Smooth muscle cell (in vitro differentiated cells): ENCODE results near the gene LONP2. TPM values are rescaled to one million over a fixed set of nuclear protein-coding genes. Genes with fewer than 3 reads are reported as not detected.
A peak's percentile ranks its signal among the peaks of the same experiment; 100 is the strongest.

Experiments used
- DNase-seq: peaks from one replicate; lab custom pipeline; 2025; ENCODE audit not compliant: unreplicated experiment; lab: John Stamatoyannopoulos, UW
- H2AFZ ChIP-seq: fragments of 200-600 bp; sonication (generic); 2 replicates; pipeline ENCODE4 v1.6.0; 2016; ENCODE audit warnings: antibody characterized with exemption, low read depth, mild to moderate bottlenecking
- H3F3A ChIP-seq: fragments of 200-600 bp; sonication (generic); 2 replicates; pipeline ENCODE4 v1.6.0; 2017; ENCODE audit warnings: antibody characterized with exemption, low read depth
- H3K27ac ChIP-seq: fragments of 200-600 bp; sonication (generic); 2 replicates; pipeline ENCODE4 v1.5.1; 2016; ENCODE audit warnings: low read depth, mild to moderate bottlenecking
- H3K27me3 ChIP-seq: fragments of 200-600 bp; sonication (generic); 2 replicates; pipeline ENCODE4 v1.6.1; 2016; ENCODE audit warnings: low read depth, mild to moderate bottlenecking
- H3K36me3 ChIP-seq: fragments of 200-600 bp; sonication (generic); 2 replicates; pipeline ENCODE4 v1.5.1; 2016; ENCODE audit warnings: low read depth
- H3K4me1 ChIP-seq: fragments of 200-600 bp; sonication (generic); 2 replicates; pipeline ENCODE4 v1.5.1; 2016; ENCODE audit warnings: low read depth
- H3K4me2 ChIP-seq: fragments of 200-600 bp; sonication (generic); 2 replicates; pipeline ENCODE4 v1.6.0; 2016; ENCODE audit warnings: mild to moderate bottlenecking
- H3K4me3 ChIP-seq: fragments of 200-600 bp; sonication (generic); 2 replicates; pipeline ENCODE4 v1.5.1; 2016; ENCODE audit warnings: mild to moderate bottlenecking
- H3K79me2 ChIP-seq: fragments of 200-600 bp; sonication (generic); 2 replicates; pipeline ENCODE4 v1.6.0; 2016; ENCODE audit warnings: low read depth, mild to moderate bottlenecking
- H3K9ac ChIP-seq: fragments of 200-600 bp; sonication (generic); 2 replicates; pipeline ENCODE4 v1.6.0; 2016; ENCODE audit warnings: low read depth
- H3K9me3 ChIP-seq: fragments of 200-600 bp; sonication (generic); replicated peaks from 2 replicates; pipeline ENCODE4 v1.5.1; 2016; ENCODE audit warnings: low read depth
- H4K20me1 ChIP-seq: fragments of 200-600 bp; sonication (generic); 2 replicates; pipeline ENCODE4 v1.6.0; 2016; ENCODE audit warnings: low read depth
- CTCF ChIP-seq: fragments of 200-600 bp; sonication (generic); IDR thresholded peaks from 2 replicates; pipeline ENCODE4 v1.5.1; 2017; ENCODE audit warnings: borderline replicate concordance, mild to moderate bottlenecking, antibody characterized with exemption; ENCODE audit not compliant: insufficient read depth, poor library complexity, severe bottlenecking
- WGBS: methylation state at CpG from one replicate; pipeline ENCODE4 v1.1.7; 2016; ENCODE audit warnings: low lambda C conversion rate; 5-methylcytosine and 5-hydroxymethylcytosine counted together
- polyA plus RNA-seq: library from polyadenylated mRNA; unstranded; fragments of >200 nt; fragmentation: Nextera tagmentation; extraction: Ambion mirVana; gene quantifications from 2 replicates; pipeline ENCODE4 v1.2.1, GENCODE V29; 2016
- total RNA-seq: library from RNA; depleted of rRNA; stranded (reverse); fragments of >200 nt; gene quantifications from 2 replicates; pipeline ENCODE4 v1.2.3, GENCODE V29; 2014

LONP2 gene
- total and polyA plus RNA-seq, 2 experiments from 2014 or later, result 30.4 to 37.4 TPM

- Histone ChIP-seq H3K9ac (no peak overlapping the region), H3K4me2 (peak overlapping the region; percentile 55), H3K4me3 (no peak overlapping the region), H3F3A (peaks cover 22% of the 10 kb centered on the region), H3K9me3 (no peaks in the 10 kb centered on the region), H3K4me1 (peaks cover 10% of the 10 kb centered on the region), H3K27me3 (no peaks in the 10 kb centered on the region), H2AFZ (no peak overlapping the region), H3K36me3 (peaks cover 3% of the 10 kb centered on the region), H4K20me1 (peaks cover 73% of the 10 kb centered on the region), H3K79me2 (no peaks in the 10 kb centered on the region), H3K27ac (peak overlapping the region; percentile 70)
- no peak for TF ChIP-seq CTCF
- DNase-seq, result no peak
- 79% methylated on average over 1 of the region's 1 CpG for WGBS
Observed at GRCh38 chr16:48317026-48317425, 72.9 kb downstream of the LONP2 start.

GRCh38 chr16:48317614-48318315 is 73.7 kb downstream of the LONP2 start:
- Histone ChIP-seq H3K27ac (peak overlapping the region; percentile 70), H4K20me1 (peaks cover 79% of the 10 kb centered on the region), H3K79me2 (no peaks in the 10 kb centered on the region), H3K4me2 (peak overlapping the region; percentile 55), H3K36me3 (no peaks in the 10 kb centered on the region), H3K27me3 (no peaks in the 10 kb centered on the region), H3K4me1 (peaks cover 10% of the 10 kb centered on the region), H3K9ac (no peak overlapping the region), H3K4me3 (no peak overlapping the region), H3K9me3 (no peaks in the 10 kb centered on the region), H3F3A (peaks cover 22% of the 10 kb centered on the region), H2AFZ (no peak overlapping the region)
- no peak for DNase-seq
- 41% methylated on average over 2 of the region's 2 CpGs for WGBS
- peak; percentile 8 for TF ChIP-seq CTCF

- Histone ChIP-seq H3K27ac (peak overlapping the region; percentile 70), H3K4me3 (no peak overlapping the region), H3K4me1 (peaks cover 10% of the 10 kb centered on the region), H4K20me1 (peaks cover 81% of the 10 kb centered on the region), H3K9ac (no peak overlapping the region), H3F3A (peaks cover 22% of the 10 kb centered on the region), H3K36me3 (no peaks in the 10 kb centered on the region), H3K79me2 (peaks cover 1% of the 10 kb centered on the region), H3K27me3 (no peaks in the 10 kb centered on the region), H2AFZ (no peak overlapping the region), H3K4me2 (no peak overlapping the region), H3K9me3 (no peaks in the 10 kb centered on the region)
- TF ChIP-seq CTCF, result no peak
- no peak for DNase-seq
- WGBS, result 36% methylated on average over 4 of the region's 4 CpGs
Observed at GRCh38 chr16:48318630-48319029, 74.5 kb downstream of the LONP2 start.
